GM21423 (cell line): ENCODE results near the gene MAGEA2.
"Not testable (repeated sequence)": the region's sequence is repeated elsewhere in the genome, so short reads cannot be mapped to it uniquely, and the experiment has no call there.

ENCODE experiments used
- ATAC-seq: cut with Tn5 transposase; IDR thresholded peaks from one replicate; pipeline ENCODE4 v1.9.1; 2021; ENCODE audit warnings: mild to moderate bottlenecking, moderate library complexity; ENCODE audit not compliant: unreplicated experiment

The MAGEA2 gene

GRCh38 chrX:152753686-152754650 lies at the start of gene MAGEA2:
TSS of gene MAGEA2 (minus strand) at chrX:152753842. CDS start at chrX:152751363, 2,479 bp downstream.
- ATAC-seq, result not testable (repeated sequence)

GRCh38 chrX:152798945-152799344 lies 45.3 kb upstream of the MAGEA2 start:
- ATAC-seq, result no peak

- not testable (repeated sequence) for ATAC-seq
Observed at GRCh38 chrX:152787062-152787461, 33.4 kb upstream of the MAGEA2 start.

- ATAC-seq, result not testable (repeated sequence)
Observed at GRCh38 chrX:152769549-152770289, 16.1 kb upstream of the MAGEA2 start, which contains the start of gene MAGEA6. TSS of gene MAGEA6 (minus strand) at chrX:152769689. CDS start at chrX:152767650, 2,039 bp downstream.

- ATAC-seq, result not testable (repeated sequence)
Observed at GRCh38 chrX:152766562-152766961, 12.9 kb upstream of the MAGEA2 start.

- not testable (repeated sequence) for ATAC-seq
Observed at GRCh38 chrX:152761582-152761981, 7.9 kb upstream of the MAGEA2 start.

- ATAC-seq, result not testable (repeated sequence)
Observed at GRCh38 chrX:152759544-152759943, 5.9 kb upstream of the MAGEA2 start.

- ATAC-seq, result not testable (repeated sequence)
Observed at GRCh38 chrX:152758918-152759317, 5.3 kb upstream of the MAGEA2 start, which contains the start of gene CSAG3. TSS of gene CSAG3 (plus strand) at chrX:152759218.

- ATAC-seq, result not testable (repeated sequence)
Observed at GRCh38 chrX:152754871-152755270, 1.2 kb upstream of the MAGEA2 start.

- ATAC-seq, result no peak
Observed at GRCh38 chrX:152738560-152738959, 15.1 kb downstream of the MAGEA2 start.

- not testable (repeated sequence) for ATAC-seq
Observed at GRCh38 chrX:152736528-152736927, 17.1 kb downstream of the MAGEA2 start.

- ATAC-seq, result no peak
Observed at GRCh38 chrX:152735860-152736511, 17.7 kb downstream of the MAGEA2 start.

- ATAC-seq, result no peak
Observed at GRCh38 chrX:152735101-152735500, 18.5 kb downstream of the MAGEA2 start.

GRCh38 chrX:152734143-152734858 lies 19.3 kb downstream of the MAGEA2 start:
- not testable (repeated sequence) for ATAC-seq

- ATAC-seq, result no peak
Observed at GRCh38 chrX:152733261-152733975, 20.2 kb downstream of the MAGEA2 start, which contains the start of the genes CSAG1 and MAGEA12. TSS of gene CSAG1 (minus strand) at chrX:152733721. CDS start at chrX:152732460, 1,261 bp downstream. TSS of gene MAGEA12 (plus strand) at chrX:152733757. CDS start at chrX:152736162, 2,405 bp downstream.

GRCh38 chrX:152725409-152725808 lies 28.2 kb downstream of the MAGEA2 start:
- ATAC-seq, result no peak

- not testable (repeated sequence) for ATAC-seq
Observed at GRCh38 chrX:152713815-152714787, 39.5 kb downstream of the MAGEA2 start, which contains the start of gene MAGEA2B. TSS of gene MAGEA2B (plus strand) at chrX:152714628. CDS start at chrX:152717107, 2,479 bp downstream.

- ATAC-seq, result not testable (repeated sequence)
Observed at GRCh38 chrX:152713195-152713594, 40.4 kb downstream of the MAGEA2 start.
